ENCODE data around the gene REG1A. TPM values are rescaled to one million over a fixed set of nuclear protein-coding genes. Genes with fewer than 3 reads are reported as not detected.

REG1A gene
- total RNA-seq, result not detected in 2 replicates

- intact Hi-C loops (cut with micrococcal nuclease), result no loop called here
Observed at GRCh38 chr2:79120194-79120713, at the start of gene REG1A. Gene REG1A, plus strand, starts transcription at chr2:79120488. Its CDS starts 374 bp downstream, at chr2:79120862.

- intact Hi-C loops (cut with micrococcal nuclease), result no loop called here
Observed at GRCh38 chr2:79071078-79071477, 49.2 kb upstream of the REG1A start.

- intact Hi-C loops (cut with micrococcal nuclease), result no loop called here
Observed at GRCh38 chr2:79082987-79083386, 37.3 kb upstream of the REG1A start.

GRCh38 chr2:79083597-79084251, 36.6 kb upstream of the REG1A start:
- intact Hi-C loops (cut with micrococcal nuclease), result no loop called here

- intact Hi-C loops (cut with micrococcal nuclease), result no loop called here
Observed at GRCh38 chr2:79084495-79085135, 35.7 kb upstream of the REG1A start.

GRCh38 chr2:79085382-79085781, 34.9 kb upstream of the REG1A start:
- intact Hi-C loops (cut with micrococcal nuclease), result no loop called here

- intact Hi-C loops (cut with micrococcal nuclease), result no loop called here
Observed at GRCh38 chr2:79086255-79086654, 34.0 kb upstream of the REG1A start.

GRCh38 chr2:79087785-79088364, 32.4 kb upstream of the REG1A start, which contains the start of gene REG1B:
Gene REG1B, minus strand, starts transcription at chr2:79087993. Its CDS starts 381 bp downstream, at chr2:79087612.
- intact Hi-C loops (cut with micrococcal nuclease), result no loop called here

- intact Hi-C loops (cut with micrococcal nuclease), result no loop called here
Observed at GRCh38 chr2:79090693-79091092, 29.6 kb upstream of the REG1A start.

- intact Hi-C loops (cut with micrococcal nuclease), result no loop called here
Observed at GRCh38 chr2:79097843-79098242, 22.4 kb upstream of the REG1A start.

GRCh38 chr2:79099140-79099686, 21.1 kb upstream of the REG1A start:
- intact Hi-C loops (cut with micrococcal nuclease), result no loop called here

- intact Hi-C loops (cut with micrococcal nuclease), result no loop called here
Observed at GRCh38 chr2:79100285-79100684, 20.0 kb upstream of the REG1A start.

GRCh38 chr2:79101024-79101423, 19.3 kb upstream of the REG1A start:
- intact Hi-C loops (cut with micrococcal nuclease), result no loop called here

- intact Hi-C loops (cut with micrococcal nuclease), result no loop called here
Observed at GRCh38 chr2:79103214-79103613, 17.1 kb upstream of the REG1A start.

GRCh38 chr2:79105259-79105658, 15.0 kb upstream of the REG1A start:
- intact Hi-C loops (cut with micrococcal nuclease), result no loop called here

GRCh38 chr2:79112269-79112668, 8.0 kb upstream of the REG1A start:
- intact Hi-C loops (cut with micrococcal nuclease), result no loop called here

- intact Hi-C loops (cut with micrococcal nuclease), result no loop called here
Observed at GRCh38 chr2:79114797-79115494, 5.3 kb upstream of the REG1A start.

GRCh38 chr2:79116997-79117928, 3.0 kb upstream of the REG1A start:
- intact Hi-C loops (cut with micrococcal nuclease), result no loop called here

GRCh38 chr2:79122676-79123075, 2.4 kb downstream of the REG1A start:
- intact Hi-C loops (cut with micrococcal nuclease), result no loop called here

All from T-helper 2 cell treated with Interferon-gamma antibody and Interleukin-4, amounts not matched to agents 100 ng/mL and 5 ng/mL, for 36 hours (primary cell).